SH-SY5Y (cell line): ENCODE data around the gene KMO.

Experiments
- GATA2 ChIP-seq: IDR thresholded peaks from 2 replicates; pipeline ENCODE4 v1.6.1; 2011; ENCODE audit warnings: mild to moderate bottlenecking, low read depth, low read length
- GATA3 ChIP-seq: IDR thresholded peaks from 2 replicates; pipeline ENCODE4 v1.6.1; 2011; ENCODE audit warnings: low read depth, mild to moderate bottlenecking, low read length, moderate library complexity

The KMO gene

DNA sequence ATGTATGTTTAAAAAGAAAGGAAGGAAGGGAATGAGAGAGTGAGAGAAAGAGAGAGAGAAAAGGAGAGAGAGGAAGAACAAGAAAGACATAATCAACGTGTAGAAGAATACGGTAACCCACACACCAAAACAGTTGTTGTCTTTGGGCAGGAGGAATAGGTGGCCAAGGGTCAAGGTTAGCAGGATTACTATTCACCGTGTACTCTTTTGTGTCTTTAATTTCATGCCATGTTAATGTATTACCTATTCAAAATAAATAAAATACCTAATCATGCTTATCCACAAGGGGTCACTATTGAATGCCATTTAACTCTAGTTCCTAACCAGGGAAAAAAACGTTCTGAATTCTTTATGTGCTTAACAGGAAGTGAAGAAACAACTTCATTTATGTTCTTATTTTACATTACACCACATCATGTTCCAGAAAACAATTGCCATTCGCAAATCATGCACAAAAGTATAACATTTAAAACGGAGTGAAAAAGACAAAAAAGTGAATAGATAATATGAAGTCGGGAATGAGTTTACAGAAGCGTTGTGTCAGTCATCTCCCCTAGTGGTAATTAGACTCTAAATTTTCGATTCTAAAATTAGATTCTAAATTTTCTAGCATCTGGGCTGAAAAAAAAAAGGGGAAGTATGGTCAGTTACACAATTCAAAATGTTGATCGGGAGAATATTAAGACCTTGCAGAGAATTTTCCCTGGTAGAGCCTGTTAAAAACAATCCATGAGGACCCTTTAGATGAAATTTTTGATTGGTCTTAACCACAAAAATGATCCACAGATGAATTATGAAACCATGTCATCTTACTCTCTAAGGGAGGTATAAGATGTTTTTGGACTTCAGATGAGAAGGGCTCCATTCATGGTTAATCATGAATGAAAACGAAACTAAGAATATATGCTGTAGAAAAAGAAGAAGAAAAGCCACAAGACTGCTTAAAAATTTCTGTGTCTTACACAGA, 700 bp upstream of the KMO start:
- no peak for TF ChIP-seq GATA2
- no peak for TF ChIP-seq GATA3

DNA sequence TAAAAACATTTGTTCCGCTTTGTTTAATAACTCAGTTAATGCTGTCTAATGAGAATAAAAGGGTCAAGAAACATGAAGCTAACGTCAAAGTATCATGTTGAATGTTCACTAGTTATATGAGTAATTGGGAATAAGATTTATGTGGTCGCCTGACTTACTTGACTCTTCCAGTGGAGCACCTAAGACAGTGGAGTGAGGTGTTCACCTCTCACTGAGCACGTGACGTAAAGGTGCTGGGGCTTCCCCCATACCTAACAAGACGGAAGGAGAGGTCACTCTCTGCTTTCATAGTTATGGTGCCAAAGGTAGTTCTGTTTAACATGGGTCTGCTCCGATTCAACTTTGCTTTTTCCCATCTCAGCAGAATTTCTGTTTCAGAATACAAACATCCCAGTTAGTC, 686 bp downstream of the KMO start:
- TF ChIP-seq GATA3 (no peak), GATA2 (no peak)

DNA sequence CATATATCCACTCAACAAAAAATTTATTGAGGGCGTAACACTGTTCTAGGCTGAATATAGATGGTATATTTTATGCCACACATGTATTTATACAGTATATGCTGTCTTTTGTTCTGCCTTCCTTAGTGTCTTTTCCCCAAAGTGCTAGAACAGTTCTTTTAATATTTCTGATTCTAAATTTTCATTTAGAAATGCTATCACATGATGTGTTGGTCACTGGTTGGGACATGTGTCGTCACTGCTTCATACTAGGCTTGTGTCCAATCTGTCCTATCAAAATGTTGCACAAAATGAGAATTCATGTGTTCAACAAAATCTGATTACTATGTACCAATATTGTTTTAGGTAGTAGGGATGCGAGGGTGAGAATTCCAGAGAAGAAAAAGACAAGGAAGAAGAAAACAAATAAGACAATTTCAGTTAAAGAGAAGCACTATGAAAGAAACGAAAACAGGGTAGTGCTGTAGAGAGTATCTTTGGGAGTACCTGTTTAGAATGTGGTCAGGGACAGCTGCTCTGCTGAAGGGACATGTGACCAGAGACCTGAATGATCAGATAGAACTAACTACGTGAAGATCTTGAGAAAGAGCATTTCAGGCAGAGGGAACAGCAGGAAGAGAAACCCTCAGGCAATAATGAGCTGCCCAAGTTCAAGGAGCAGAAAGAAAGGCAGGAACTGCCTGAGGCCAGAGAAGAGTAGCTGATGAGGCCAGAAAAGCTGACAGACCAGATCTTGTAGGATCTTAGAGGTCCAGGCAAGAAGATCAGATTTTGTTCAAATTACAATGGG, 1.3 kb downstream of the KMO start:
- no peak for TF ChIP-seq GATA2
- TF ChIP-seq GATA3: no peak

DNA sequence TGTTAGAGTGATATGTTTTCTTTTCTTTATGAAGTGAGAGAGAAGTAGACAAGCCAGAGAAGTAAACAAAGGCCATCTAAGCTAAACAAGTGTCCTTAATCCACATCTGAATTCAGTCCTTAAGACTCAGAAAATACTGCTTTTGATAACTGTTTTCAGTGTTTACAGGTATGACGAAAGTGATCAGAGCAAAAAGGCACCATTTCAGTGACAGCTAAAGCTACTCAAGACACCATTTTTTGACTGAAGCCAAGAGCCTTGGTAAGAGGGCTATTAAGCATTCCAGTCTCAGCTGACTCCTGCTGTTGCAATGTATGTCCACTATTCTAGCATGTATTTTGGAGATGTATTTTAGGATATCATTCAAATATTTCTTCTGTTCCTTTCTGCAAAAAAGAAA, 4.1 kb downstream of the KMO start:
- no peak for TF ChIP-seq GATA2
- TF ChIP-seq GATA3: no peak

DNA sequence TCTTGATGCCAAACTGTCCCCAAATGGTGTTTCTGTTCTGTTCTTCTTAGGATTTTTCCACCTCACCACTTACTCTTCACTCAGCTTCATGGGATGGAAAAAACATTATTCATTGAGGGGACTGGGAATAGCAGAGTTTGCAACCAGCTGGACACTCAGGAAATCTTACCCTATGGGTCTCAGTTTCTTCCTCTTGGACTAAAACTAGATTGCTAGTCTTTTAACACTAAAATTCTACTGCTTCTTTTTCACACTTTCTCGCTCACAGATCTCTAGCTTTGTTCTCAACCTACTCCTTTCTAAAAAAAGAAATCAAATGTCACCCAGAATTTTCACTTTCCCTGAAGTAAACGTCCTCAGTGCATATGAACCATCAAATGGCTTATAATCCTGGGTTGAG, 4.8 kb downstream of the KMO start:
- no peak for TF ChIP-seq GATA3
- no peak for TF ChIP-seq GATA2

DNA sequence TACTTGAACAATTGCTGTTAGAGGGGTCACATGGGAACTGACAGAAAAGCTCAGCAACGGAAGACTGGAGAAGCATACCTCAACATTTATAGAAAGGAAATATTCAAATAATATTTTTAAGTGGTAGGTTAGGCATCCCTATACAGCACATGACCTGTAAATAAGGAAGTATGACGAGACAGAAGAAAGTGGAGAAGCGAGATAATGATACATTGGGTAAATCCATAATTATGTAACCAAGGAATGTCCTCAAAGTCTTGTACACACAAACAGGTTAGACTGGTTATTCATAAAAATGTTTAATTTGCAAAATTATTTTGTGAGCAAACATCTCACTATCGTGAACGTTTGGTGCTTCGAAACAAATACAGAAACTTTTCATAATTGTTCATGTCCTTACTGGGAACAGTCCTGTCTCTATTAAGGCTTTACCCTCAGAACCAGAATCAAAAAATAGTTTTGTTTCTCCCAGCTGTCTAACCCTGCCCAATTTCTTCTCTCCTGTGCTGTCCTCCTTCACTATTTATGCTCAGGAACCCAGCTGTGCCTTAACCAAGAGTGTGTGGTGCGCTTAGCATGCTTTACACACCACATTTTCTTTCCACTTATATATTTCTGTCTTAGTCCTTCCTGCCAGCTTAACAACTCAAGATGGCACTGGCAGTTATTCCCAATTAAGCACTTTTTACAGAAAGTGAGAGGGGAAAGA, 10.2 kb downstream of the KMO start:
- no peak for TF ChIP-seq GATA3
- no peak for TF ChIP-seq GATA2

DNA sequence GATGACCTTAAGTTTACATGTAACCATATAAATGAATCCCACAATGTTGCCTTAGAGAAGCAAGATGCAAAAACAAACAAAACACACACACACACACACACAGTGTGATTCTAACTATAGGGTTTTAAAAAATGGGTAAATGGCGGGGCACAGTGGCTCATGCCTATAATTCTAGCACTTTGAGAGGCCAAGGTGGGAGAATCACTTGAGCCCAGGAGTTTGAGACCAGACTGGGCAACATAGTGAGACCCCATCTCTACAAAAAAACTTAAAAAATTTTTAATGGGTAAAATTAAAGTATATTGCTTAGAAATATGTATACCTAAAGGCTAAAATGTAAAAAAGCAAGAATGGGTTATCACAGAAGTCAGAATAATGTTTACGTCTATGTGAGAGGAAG, 15.8 kb downstream of the KMO start:
- TF ChIP-seq GATA3: no peak
- no peak for TF ChIP-seq GATA2

DNA sequence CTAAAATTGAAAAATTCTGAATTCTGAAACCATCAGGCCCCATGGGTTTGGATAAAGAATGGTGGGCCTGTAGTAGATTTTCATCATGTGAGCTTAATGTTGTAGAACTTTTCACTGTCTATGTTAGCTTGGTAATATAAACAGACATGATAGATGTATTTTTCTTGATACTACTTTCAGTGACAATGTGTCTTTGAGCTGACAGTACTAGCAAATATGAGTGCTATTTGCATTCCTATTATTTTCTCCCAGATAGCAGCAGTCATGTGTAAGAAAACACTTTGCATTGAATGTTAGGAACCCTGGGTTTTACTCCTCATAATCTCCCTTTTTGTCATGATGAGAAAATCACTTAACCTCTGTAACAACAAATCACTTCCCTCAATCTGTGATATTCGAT, 18.1 kb downstream of the KMO start:
- TF ChIP-seq GATA3: no peak
- TF ChIP-seq GATA2: no peak

DNA sequence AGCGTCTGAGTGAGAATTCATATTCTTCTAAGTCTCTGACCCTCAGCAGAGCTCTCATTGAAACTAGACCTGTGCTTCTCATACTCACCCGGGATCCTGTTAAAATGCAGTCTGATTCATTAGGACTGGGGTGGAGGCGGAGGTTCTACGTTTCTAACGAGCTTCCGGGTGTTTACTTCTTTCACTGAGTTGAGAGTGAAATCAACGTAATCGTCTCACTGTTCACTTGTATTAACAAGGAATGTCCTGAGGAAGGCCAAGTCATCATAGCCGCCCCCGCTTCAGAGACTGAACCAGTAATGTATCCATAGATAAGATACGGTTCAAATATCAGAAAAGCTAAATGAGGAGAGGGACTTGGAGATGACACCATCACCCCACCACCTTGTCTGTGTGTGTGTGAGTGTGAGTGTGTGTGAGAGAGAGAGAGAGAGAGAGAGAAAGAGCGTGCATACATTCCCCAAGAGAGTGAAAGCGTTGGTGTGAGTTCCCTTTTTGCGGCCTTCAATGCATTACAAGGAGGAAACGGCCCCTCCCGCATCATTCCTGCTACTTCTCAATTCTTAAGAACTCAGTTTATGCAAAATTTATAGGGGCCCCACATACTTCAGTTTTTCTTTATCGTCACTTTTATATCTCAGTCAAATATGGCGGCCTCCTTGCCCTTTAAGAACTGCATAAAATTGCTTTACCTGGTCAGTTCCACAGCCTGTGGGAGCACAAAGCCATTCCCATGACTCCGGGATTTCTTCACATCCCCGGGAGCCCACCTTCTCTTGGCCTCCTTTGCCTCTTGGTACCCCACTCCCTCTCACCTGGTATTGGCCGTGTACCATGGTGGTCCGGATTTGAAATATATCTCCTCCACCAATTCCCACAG, 19.8 kb downstream of the KMO start:
- TF ChIP-seq GATA2 (no peak), GATA3 (no peak)

DNA sequence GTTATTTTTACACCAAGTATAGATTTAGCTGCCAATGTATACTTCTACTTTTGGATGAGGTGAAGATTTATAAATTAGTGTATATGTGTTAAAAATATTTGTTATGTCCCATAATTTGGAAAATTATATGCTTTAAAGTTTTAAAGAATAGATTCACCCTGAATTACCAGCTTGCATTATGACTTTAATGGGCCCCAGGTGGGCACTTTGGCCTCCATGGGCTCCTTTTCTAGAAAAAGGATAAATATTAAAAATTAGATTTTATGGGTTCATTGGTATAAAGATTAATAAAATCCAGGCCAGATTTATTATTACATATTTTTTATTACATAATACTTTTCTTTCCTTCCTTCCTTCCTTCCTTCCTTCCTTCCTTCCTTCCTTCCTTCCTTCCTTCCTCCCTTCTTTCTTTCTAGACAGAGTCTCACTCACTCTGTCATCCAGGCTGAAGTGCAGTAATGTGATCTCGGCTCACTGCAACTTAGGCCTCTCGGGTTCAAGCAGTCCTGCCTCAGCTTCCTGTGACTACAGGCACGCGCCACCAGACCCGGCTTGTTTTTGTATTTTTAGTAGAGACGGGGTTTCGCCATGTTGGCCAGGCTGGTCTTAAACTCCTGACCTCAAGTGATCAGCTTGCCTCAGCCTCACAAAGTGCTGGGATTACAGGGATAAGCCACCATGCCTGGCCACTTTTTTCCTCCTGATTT, 21.9 kb downstream of the KMO start:
- TF ChIP-seq GATA3: no peak
- TF ChIP-seq GATA2: no peak

DNA sequence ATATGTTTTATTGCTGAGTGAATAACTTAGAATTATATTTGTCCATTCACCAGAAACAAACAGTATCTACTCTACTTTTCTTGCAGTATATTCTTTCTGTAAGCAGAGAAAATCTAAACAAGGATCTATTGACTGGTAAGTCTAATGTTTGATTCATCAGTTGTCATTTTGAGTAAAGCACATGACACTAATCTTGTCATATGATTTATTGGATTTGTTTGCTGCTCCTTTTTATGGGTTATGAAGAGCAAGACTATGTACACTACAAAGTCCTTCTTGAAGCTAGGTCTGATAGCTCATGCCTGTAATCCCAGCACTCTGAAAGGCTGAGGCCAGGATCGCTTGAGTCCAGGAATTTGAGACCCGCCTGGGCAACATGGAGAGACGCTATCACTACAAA, 23.3 kb downstream of the KMO start:
- TF ChIP-seq GATA3 (no peak), GATA2 (no peak)

DNA sequence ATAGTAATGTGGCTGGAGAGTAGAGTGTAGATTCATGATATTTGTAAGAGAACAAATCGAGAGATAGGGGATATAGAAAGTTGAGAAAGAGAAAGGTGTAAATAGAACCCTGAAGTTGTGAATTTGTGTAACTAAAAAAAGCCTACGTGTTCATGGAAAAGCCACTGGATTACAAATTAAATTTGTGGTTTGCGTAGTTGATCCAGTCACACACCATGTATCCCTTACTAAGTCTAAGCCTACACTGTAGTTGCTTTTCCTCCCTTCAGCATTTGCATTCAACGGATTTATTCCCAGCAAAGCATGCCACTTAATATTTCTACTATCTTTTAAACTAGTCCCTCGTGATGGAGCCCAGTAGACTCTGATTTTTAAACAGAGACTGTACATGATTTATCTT, 24.9 kb downstream of the KMO start:
- no peak for TF ChIP-seq GATA2
- TF ChIP-seq GATA3: no peak
